ENCODE results near the gene ARHGEF16. TPM values are rescaled to one million over a fixed set of nuclear protein-coding genes. Genes with fewer than 3 reads are reported as not detected.

The ARHGEF16 gene
- total RNA-seq, 2 experiments from 2014 or later: not detected

GRCh38 chr1:3530086-3530925 lies 75.8 kb downstream of the ARHGEF16 start:
- DNase-seq: peak; percentile 15
- H3K9me3 Mint-ChIP-seq: no peaks in the 10 kb centered on the region
- ChIA-PET CTCF (interaction anchor here (1.6 kb wide), 1 partner anchor 12 kb away, joined by 4 read pairs; no protein-coding TSS in a partner anchor), POLR2A (interaction anchor here (1.0 kb wide), 1 partner anchor 85 kb away, joined by 3 read pairs; no protein-coding TSS in a partner anchor)
- H3K4me3 Mint-ChIP-seq: peak overlapping the region; percentile 81
- peaks cover 13% of the 10 kb centered on the region for H3K4me1 Mint-ChIP-seq
- H3K27me3 Mint-ChIP-seq: no peaks in the 10 kb centered on the region
- H3K27ac Mint-ChIP-seq: peak overlapping the region; percentile 83
- H3K36me3 Mint-ChIP-seq (ENCODE audit: low read depth): peaks cover 2% of the 10 kb centered on the region

Other genes with a start within 250 kb of the ARHGEF16 start
- 10 to 100 TPM; 20.7 to 26.6 TPM for gene MEGF6, start 156.8 kb downstream of the ARHGEF16 start, total RNA-seq
- gene TPRG1L, start 170.3 kb downstream of the ARHGEF16 start, total RNA-seq: 10 to 100 TPM; 13.6 to 14.7 TPM
- gene WRAP73, start 195.4 kb downstream of the ARHGEF16 start, total RNA-seq: 10 to 100 TPM; 32.6 to 34.8 TPM
- 1 to 10 TPM; 2.0 to 2.5 TPM for gene TP73, start 197.9 kb downstream of the ARHGEF16 start, total RNA-seq